NT2/D1 (cell line): ENCODE measurements around the gene INSIG1.

Experiments
- DNase-seq: peaks from one replicate; pipeline ENCODE4 v3.0.0-alpha.2; 2011; ENCODE audit warnings: low read depth, low spot score
- H3K27me3 ChIP-seq: 2 replicates; pipeline ENCODE4 v1.6.0; 2011; ENCODE audit warnings: mild to moderate bottlenecking; ENCODE audit not compliant: insufficient read length, insufficient read depth
- H3K36me3 ChIP-seq: 2 replicates; pipeline ENCODE4 v1.6.1; 2011; ENCODE audit warnings: mild to moderate bottlenecking, low read length, mixed read lengths; ENCODE audit not compliant: insufficient read depth, insufficient read length
- H3K4me1 ChIP-seq: 2 replicates; pipeline ENCODE4 v1.5.1; 2011; ENCODE audit not compliant: insufficient read depth, insufficient read length
- H3K4me3 ChIP-seq: 2 replicates; pipeline ENCODE4 v1.5.1; 2011; ENCODE audit warnings: low read depth; ENCODE audit not compliant: insufficient read length
- H3K9ac ChIP-seq: 2 replicates; pipeline ENCODE4 v1.6.0; 2011; ENCODE audit warnings: low read depth; ENCODE audit not compliant: insufficient read length
- H3K9me3 ChIP-seq: 2 replicates; pipeline ENCODE4 v1.5.1; 2011; ENCODE audit warnings: mild to moderate bottlenecking, low read length; ENCODE audit not compliant: insufficient read depth
- SUZ12 ChIP-seq: IDR thresholded peaks from 2 replicates; pipeline ENCODE4 v1.6.1; 2011; ENCODE audit not compliant: insufficient read length, insufficient read depth; ENCODE audit errors: extremely low read depth
- YY1 ChIP-seq: IDR thresholded peaks from 2 replicates; pipeline ENCODE4 v1.6.1; 2011; ENCODE audit not compliant: insufficient read length, insufficient read depth
- ZNF274 ChIP-seq: IDR thresholded peaks from 2 replicates; pipeline ENCODE4 v1.6.1; 2011; ENCODE audit warnings: mild to moderate bottlenecking, low read depth, low read length

Gene INSIG1

DNA sequence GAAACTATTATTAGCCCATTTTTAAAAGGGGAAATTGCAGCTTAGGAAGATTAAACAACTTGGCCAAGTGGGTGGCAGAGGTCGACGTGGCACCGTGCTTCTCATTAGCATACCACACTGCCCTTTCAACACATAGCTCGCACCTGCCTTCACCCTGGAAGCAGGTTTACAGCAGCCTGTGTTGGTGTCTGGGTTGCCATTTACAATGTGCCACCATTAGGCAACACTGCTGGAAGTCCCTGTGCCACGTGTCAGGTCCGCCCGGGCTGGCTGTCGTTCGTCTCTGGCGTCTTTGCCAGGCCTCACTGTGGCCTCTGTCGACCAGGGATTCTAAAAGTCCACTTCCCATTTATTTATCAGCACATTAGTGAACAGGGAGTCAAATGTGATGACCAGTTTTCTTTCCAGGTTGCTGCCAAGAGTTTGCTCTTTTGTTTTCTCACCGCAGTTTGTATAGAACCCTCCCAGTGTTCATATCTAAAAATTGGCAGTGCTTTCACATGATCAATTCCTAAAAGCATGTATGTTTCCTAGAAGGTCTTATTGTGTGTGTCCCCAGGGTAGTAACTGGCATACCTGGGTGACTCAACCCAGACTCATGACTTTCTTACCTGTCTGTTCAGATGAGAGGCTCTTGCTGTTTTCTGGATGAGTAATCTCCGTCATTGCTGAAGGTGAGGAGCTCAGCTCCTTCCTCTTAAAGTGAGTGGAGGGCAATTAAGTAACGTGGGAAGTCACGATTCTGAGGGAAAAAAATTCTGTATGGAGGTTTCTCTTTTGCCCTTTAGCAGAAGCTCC lies 9.2 kb downstream of the INSIG1 start:
- no peak for DNase-seq
- H3K36me3 ChIP-seq: peaks cover 38% of the 10 kb centered on the region
- H3K4me3 ChIP-seq: no peak overlapping the region
- H3K9ac ChIP-seq: no peak overlapping the region
- H3K4me1 ChIP-seq: peaks cover 3% of the 10 kb centered on the region
- TF ChIP-seq SUZ12: no peak
- no peak for TF ChIP-seq YY1
- TF ChIP-seq ZNF274: no peak
- no peaks in the 10 kb centered on the region for H3K27me3 ChIP-seq
- no peaks in the 10 kb centered on the region for H3K9me3 ChIP-seq

DNA sequence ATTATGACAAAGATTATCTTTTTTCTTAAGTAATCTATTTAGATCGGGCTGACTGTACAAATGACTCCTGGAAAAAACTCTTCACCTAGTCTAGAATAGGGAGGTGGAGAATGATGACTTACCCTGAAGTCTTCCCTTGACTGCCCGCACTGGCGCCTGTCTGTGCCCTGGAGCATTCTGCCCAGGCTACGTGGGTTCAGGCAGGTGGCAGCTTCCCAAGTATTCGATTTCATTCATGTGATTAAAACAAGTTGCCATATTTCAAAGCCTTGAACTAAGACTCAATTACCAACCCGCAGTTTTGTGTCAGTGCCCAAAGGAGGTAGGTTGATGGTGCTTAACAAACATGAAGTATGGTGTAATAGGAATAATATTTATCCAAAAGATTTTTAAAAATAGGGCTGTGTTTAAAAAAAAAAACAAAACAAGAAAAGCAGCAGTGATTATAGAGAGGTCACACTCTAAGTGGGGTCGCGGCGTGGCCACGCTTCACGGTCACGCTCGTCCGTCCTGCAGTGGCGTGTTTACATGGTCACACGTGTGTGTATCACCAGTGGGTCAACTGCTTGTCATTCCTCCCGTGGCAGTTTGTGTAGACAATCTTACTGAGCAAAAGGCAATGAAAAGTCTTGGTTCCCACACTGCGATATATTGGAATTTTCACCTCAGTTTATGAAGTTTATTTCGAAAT lies 10.8 kb downstream of the INSIG1 start:
- Histone ChIP-seq H3K9ac (no peak overlapping the region), H3K4me3 (no peak overlapping the region), H3K9me3 (no peaks in the 10 kb centered on the region), H3K36me3 (peaks cover 29% of the 10 kb centered on the region), H3K4me1 (peaks cover 3% of the 10 kb centered on the region), H3K27me3 (no peaks in the 10 kb centered on the region)
- no peak for DNase-seq
- TF ChIP-seq SUZ12 (no peak), YY1 (no peak), ZNF274 (no peak)

- peaks cover 3% of the 10 kb centered on the region for H3K4me1 ChIP-seq
- H3K4me3 ChIP-seq: no peak overlapping the region
- no peaks in the 10 kb centered on the region for H3K9me3 ChIP-seq
- peaks cover 24% of the 10 kb centered on the region for H3K36me3 ChIP-seq
- no peak for TF ChIP-seq YY1
- no peak overlapping the region for H3K9ac ChIP-seq
- no peak for DNase-seq
- H3K27me3 ChIP-seq: no peaks in the 10 kb centered on the region
Observed at GRCh38 chr7:155309021-155309338, 11.3 kb downstream of the INSIG1 start.

DNA sequence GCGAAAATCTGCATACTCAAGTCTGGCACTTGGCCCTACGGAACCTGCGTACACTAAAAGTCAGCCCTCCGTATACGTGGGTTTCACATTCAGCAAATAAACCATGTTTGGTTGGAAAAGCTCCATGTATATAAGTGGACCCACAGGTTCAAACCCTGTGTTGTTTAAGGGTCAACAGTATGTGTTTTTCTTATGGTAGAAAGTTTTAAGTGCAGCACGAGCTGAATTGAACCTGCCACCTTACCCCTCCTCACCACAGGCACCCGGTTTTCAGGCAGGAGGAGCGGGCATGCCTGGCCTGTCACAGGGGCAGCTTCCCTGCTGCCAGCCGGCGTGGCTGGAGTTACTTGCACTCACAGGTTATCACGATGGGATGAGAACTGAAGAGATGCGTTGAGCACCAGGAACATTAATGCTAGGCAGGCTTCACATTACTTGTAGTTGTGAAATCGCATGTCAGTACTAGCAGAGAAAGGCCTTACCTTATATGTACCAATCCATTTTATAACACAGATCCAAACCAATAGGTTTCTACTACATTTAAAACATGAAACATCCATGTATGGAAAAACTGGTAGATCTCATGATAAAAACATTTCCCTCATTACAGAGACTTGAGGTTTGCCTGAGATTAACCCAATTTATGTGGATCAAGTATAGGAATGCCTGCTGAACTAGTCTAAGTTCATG lies 12.9 kb downstream of the INSIG1 start:
- DNase-seq: no peak
- no peak for TF ChIP-seq ZNF274
- no peak for TF ChIP-seq SUZ12
- TF ChIP-seq YY1: no peak
- Histone ChIP-seq H3K9me3 (no peaks in the 10 kb centered on the region), H3K27me3 (no peaks in the 10 kb centered on the region), H3K36me3 (peaks cover 20% of the 10 kb centered on the region), H3K9ac (no peak overlapping the region), H3K4me1 (peaks cover 2% of the 10 kb centered on the region), H3K4me3 (no peak overlapping the region)

GRCh38 chr7:155311826-155312537 lies 14.3 kb downstream of the INSIG1 start:
- Histone ChIP-seq H3K4me3 (no peak overlapping the region), H3K4me1 (no peaks in the 10 kb centered on the region), H3K27me3 (no peaks in the 10 kb centered on the region), H3K9me3 (no peaks in the 10 kb centered on the region), H3K9ac (no peak overlapping the region), H3K36me3 (peaks cover 15% of the 10 kb centered on the region)
- no peak for TF ChIP-seq SUZ12
- TF ChIP-seq ZNF274: no peak
- no peak for TF ChIP-seq YY1
- DNase-seq: no peak

DNA sequence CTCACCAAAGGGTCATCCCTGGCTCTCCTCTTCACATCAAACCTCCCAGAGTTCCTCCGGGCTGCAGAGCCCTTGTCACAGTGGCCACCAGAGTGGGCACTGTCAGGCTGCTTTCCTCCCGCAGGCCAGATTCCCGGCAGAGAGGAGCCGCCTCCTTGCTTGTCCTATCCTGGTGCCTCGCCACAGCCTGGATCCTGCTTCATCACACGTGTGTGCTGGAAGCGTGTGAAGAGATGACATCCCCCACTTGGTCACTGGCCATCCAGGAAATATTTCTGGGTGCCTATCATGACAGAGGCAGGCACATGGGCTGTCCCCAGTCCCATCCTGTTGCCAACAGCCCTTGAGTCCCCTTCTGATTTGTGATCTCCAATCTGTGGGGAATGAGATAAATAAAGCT lies 15.0 kb downstream of the INSIG1 start:
- H3K9ac ChIP-seq: no peak overlapping the region
- no peaks in the 10 kb centered on the region for H3K4me1 ChIP-seq
- H3K9me3 ChIP-seq: no peaks in the 10 kb centered on the region
- no peak overlapping the region for H3K4me3 ChIP-seq
- DNase-seq: no peak
- TF ChIP-seq SUZ12: no peak
- no peak for TF ChIP-seq ZNF274
- no peak for TF ChIP-seq YY1
- no peaks in the 10 kb centered on the region for H3K27me3 ChIP-seq
- H3K36me3 ChIP-seq: peaks cover 15% of the 10 kb centered on the region
